ENCODE data around the gene TMEM132A. TPM values are rescaled to one million over a fixed set of nuclear protein-coding genes. Genes with fewer than 3 reads are reported as not detected.

TMEM132A gene
- total RNA-seq, 1 experiment from 2014 or later, result 84.2 TPM

DNA sequence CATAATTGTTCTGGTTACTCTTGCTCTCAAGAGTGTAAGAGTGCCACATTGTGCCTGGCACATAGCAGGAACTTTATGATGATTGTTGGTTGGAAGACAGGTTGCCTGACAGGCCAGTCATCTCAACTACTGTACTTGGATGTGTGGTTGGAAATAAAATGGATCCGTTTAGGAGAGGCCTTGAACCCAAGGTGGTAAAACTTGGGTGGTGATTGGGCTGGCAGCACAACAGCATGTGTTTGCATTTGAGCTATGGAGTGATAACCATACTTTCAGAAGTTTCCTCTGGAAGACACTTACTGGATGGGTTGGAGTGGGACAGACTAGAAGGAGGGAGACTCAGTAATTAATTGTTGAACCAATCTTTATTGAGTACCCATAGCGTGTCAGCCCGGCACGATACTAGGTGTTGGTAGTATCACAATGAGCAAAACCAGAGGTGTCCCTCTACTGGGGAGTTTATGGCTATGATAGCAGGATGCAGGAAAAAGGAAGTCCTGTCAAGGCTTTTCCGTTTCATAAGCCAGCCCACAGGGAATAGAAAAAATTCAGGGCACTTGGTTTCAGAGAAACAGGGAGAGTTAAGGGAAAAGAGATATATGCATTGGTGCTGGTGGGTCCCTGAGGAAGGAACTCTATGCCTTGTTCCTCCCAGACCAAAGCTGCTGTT, 13.4 kb upstream of the TMEM132A start:
- Histone ChIP-seq H3K27ac (ENCODE audit: low read length) (no peak overlapping the region), H3K4me3 (ENCODE audit: low read length) (no peak overlapping the region), H3F3A (ENCODE audit: low read length, unreplicated experiment) (peaks cover 7% of the 10 kb centered on the region), H3K9me2 (replicated peaks; ENCODE audit: low read length) (no peaks in the 10 kb centered on the region), H3K36me3 (ENCODE audit: low read depth, low read length) (no peaks in the 10 kb centered on the region), H3K79me2 (ENCODE audit: low read length) (peaks cover 24% of the 10 kb centered on the region), H3K4me2 (ENCODE audit: low read length) (no peak overlapping the region), H2AFZ (ENCODE audit: low read length) (no peak overlapping the region), H3K9ac (ENCODE audit: low read length) (no peak overlapping the region), H3K9me3 (ENCODE audit: low read length) (no peaks in the 10 kb centered on the region), H4K20me1 (ENCODE audit: low read length) (no peaks in the 10 kb centered on the region), H3K4me1 (ENCODE audit: insufficient read depth, low read length) (peaks cover 16% of the 10 kb centered on the region), H3K27me3 (ENCODE audit: low read length) (no peaks in the 10 kb centered on the region)
- ATAC-seq (no peak), DNase-seq (no peak)
- no TSS peak for BruUV-seq (replicated peaks)
- CTCF ChIA-PET, result no interaction called here
- intact Hi-C loops (cut with micrococcal nuclease), result no loop called here
- TF ChIP-seq, protein P1, sequence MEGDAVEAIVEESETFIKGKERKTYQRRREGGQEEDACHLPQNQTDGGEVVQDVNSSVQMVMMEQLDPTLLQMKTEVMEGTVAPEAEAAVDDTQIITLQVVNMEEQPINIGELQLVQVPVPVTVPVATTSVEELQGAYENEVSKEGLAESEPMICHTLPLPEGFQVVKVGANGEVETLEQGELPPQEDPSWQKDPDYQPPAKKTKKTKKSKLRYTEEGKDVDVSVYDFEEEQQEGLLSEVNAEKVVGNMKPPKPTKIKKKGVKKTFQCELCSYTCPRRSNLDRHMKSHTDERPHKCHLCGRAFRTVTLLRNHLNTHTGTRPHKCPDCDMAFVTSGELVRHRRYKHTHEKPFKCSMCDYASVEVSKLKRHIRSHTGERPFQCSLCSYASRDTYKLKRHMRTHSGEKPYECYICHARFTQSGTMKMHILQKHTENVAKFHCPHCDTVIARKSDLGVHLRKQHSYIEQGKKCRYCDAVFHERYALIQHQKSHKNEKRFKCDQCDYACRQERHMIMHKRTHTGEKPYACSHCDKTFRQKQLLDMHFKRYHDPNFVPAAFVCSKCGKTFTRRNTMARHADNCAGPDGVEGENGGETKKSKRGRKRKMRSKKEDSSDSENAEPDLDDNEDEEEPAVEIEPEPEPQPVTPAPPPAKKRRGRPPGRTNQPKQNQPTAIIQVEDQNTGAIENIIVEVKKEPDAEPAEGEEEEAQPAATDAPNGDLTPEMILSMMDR (conservative IDR thresholded peaks at IDR 0.05; ENCODE audit: low read depth, low read length), result no peak
- TF ChIP-seq EZH2phosphoT487 (IDR thresholded peaks at IDR 0.05; ENCODE audit: borderline replicate concordance, low read length), result no peak
- no peak for TF ChIP-seq EZH2 (IDR thresholded peaks at IDR 0.05; ENCODE audit: low read length, unreplicated experiment)
- POLR2A ChIA-PET (ENCODE audit: unreplicated experiment), result interaction anchor here (0.7 kb wide), 1 partner anchor 79 kb away, joined by 3 read pairs; no protein-coding TSS in a partner anchor

DNA sequence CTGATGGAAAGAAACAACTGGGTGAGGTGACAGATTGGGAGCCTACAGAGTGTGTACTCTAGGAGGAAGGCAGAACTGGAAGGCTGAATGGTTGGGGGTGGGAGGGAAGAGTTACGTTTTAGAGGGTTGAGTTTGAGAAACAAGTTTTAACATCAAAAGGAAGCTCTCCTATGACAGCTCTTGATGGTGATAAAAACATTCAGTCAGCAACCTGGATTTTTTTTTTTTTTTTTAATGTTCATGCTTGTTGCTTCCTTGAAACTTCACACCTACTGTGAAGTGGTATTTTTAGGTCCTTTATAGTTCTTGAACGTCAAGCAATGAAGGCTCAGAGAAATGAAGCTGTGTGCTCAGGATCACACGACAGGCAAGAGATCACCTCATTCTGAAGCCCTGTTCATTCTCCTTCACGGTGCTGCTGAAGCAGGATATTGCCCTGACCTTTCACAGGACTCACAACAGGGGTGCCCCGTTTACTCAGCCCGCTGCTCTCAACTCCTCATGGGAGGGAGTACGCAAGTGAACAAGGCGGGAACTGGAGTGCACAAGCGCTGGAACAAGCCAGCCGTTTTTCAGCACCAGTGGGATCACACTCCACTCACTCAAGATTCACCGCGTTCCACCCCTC, 11.9 kb upstream of the TMEM132A start:
- no peak overlapping the region for H3K27ac ChIP-seq (ENCODE audit: low read length)
- intact Hi-C loops (cut with micrococcal nuclease), result no loop called here
- H2AFZ ChIP-seq (ENCODE audit: low read length), result no peak overlapping the region
- no peak overlapping the region for H3K4me3 ChIP-seq (ENCODE audit: low read length)
- CTCF ChIA-PET, result interaction anchor here (1.9 kb wide), 1 partner anchor 13 kb away, joined by 13 read pairs; no protein-coding TSS in a partner anchor
- no peaks in the 10 kb centered on the region for H3K9me3 ChIP-seq (ENCODE audit: low read length)
- no peaks in the 10 kb centered on the region for H3K9me2 ChIP-seq (replicated peaks; ENCODE audit: low read length)
- POLR2A ChIA-PET (ENCODE audit: unreplicated experiment), result no interaction called here
- no peaks in the 10 kb centered on the region for H3K27me3 ChIP-seq (ENCODE audit: low read length)
- no peak for TF ChIP-seq EZH2 (IDR thresholded peaks at IDR 0.05; ENCODE audit: low read length, unreplicated experiment)
- TF ChIP-seq, protein P1 (conservative IDR thresholded peaks at IDR 0.05; ENCODE audit: low read depth, low read length), result no peak
- TF ChIP-seq EZH2phosphoT487 (IDR thresholded peaks at IDR 0.05; ENCODE audit: borderline replicate concordance, low read length), result no peak
- peaks cover 7% of the 10 kb centered on the region for H3F3A ChIP-seq (ENCODE audit: low read length, unreplicated experiment)
- no TSS peak for BruUV-seq (replicated peaks)
- H3K79me2 ChIP-seq (ENCODE audit: low read length), result peaks cover 34% of the 10 kb centered on the region
- DNase-seq (no peak), ATAC-seq (no peak)
- no peak overlapping the region for H3K4me2 ChIP-seq (ENCODE audit: low read length)
- H3K36me3 ChIP-seq (ENCODE audit: low read depth, low read length), result no peaks in the 10 kb centered on the region; the same call in 1 of the 2 replicates
- H4K20me1 ChIP-seq (ENCODE audit: low read length), result no peaks in the 10 kb centered on the region
- peaks cover 23% of the 10 kb centered on the region for H3K4me1 ChIP-seq (ENCODE audit: insufficient read depth, low read length)
- no peak overlapping the region for H3K9ac ChIP-seq (ENCODE audit: low read length)

Measured in PC-3 (cell line).